Panc1 (cell line): ENCODE data around the gene DIAPH3. TPM values are rescaled to one million over a fixed set of nuclear protein-coding genes. Genes with fewer than 3 reads are reported as not detected.

ENCODE experiments used
- ATAC-seq: fragments of 200-7000 bp; cut with Tn5 transposase; 2 replicates; pipeline ENCODE4 v1.9.1; 2020; ENCODE audit warnings: mild to moderate bottlenecking, moderate library complexity
- BruUV-seq: library from RNA; stranded (reverse); fragments of 400-500 nt; replicated peaks from 2 replicates; lab custom pipeline; 2021; lab: Mats Ljungman, UMichigan
- CTCF ChIA-PET: fragments of 300-600 bp; sonication (Branson Sonifier 250); formaldehyde crosslinking; loops from one replicate; lab custom pipeline; 2022; ENCODE audit warnings: antibody characterized with exemption; lab: Charles Lee
- POLR2A ChIA-PET: fragments of 300-600 bp; sonication (Branson Sonifier 250); formaldehyde crosslinking; loops from one replicate; lab custom pipeline; 2022; ENCODE audit warnings: antibody characterized with exemption; lab: Charles Lee
- DNase-seq: peaks from one replicate; pipeline ENCODE4 v3.0.0-alpha.2; 2010; ENCODE audit warnings: low read depth, low spot score
- H3K27ac ChIP-seq: 2 replicates; pipeline ENCODE4 v1.5.1; 2011; ENCODE audit warnings: mild to moderate bottlenecking, low read length, inconsistent platforms
- H3K27me3 ChIP-seq: fragments of 200-500 bp; sonication (Bioruptor generic); 2 replicates; pipeline ENCODE4 v1.6.0; 2014; ENCODE audit warnings: low read length, inconsistent platforms; ENCODE audit not compliant: control insufficient read depth, insufficient read depth
- H3K36me3 ChIP-seq: fragments of 200-500 bp; sonication (Bioruptor generic); 2 replicates; pipeline ENCODE4 v1.5.1; 2014; ENCODE audit warnings: inconsistent platforms, mild to moderate bottlenecking, low read length, moderate library complexity; ENCODE audit not compliant: control insufficient read depth, insufficient read depth
- H3K4me1 ChIP-seq: 2 replicates; pipeline ENCODE4 v1.5.1; 2011; ENCODE audit warnings: inconsistent platforms, mild to moderate bottlenecking, low read length, moderate library complexity; ENCODE audit not compliant: control insufficient read depth, insufficient read depth
- H3K4me3 ChIP-seq, 2 experiments: 2 replicates each; pipeline ENCODE4 v1.5.1; 2011 to 2012; ENCODE audit warnings: low read depth in 2 of 2, low read length in 2 of 2, mild to moderate bottlenecking in 2 of 2, inconsistent platforms in 1 of 2, moderate library complexity in 1 of 2
- H3K9me3 ChIP-seq: fragments of 200-500 bp; sonication (Bioruptor generic); 2 replicates; pipeline ENCODE4 v1.5.1; 2014; ENCODE audit warnings: low read depth, mild to moderate bottlenecking, inconsistent platforms, low read length, moderate library complexity; ENCODE audit not compliant: control insufficient read depth, insufficient read depth
- CTCF ChIP-seq: fragments of 450-650 bp; IDR thresholded peaks from 2 replicates; pipeline ENCODE4 v1.5.1; 2017; ENCODE audit warnings: mild to moderate bottlenecking
- POLR2AphosphoS5 ChIP-seq: IDR thresholded peaks from 2 replicates; pipeline ENCODE4 v1.6.1; 2012; ENCODE audit warnings: mild to moderate bottlenecking, low read depth, low read length, moderate library complexity
- REST ChIP-seq, 2 experiments: IDR thresholded peaks; 2 replicates each; pipeline ENCODE4 v1.6.1; 2011 to 2012; ENCODE audit warnings: low read depth in 2 of 2, control low read depth in 1 of 2, low read length in 1 of 2, mild to moderate bottlenecking in 1 of 2, moderate library complexity in 1 of 2; ENCODE audit not compliant: insufficient read depth in 1 of 2
- SIN3A ChIP-seq: IDR thresholded peaks from 2 replicates; pipeline ENCODE4 v1.6.1; 2012; ENCODE audit warnings: low read depth, mild to moderate bottlenecking, low read length, moderate library complexity, borderline replicate concordance; ENCODE audit not compliant: insufficient read depth
- TCF7L2 ChIP-seq: IDR thresholded peaks from 2 replicates; pipeline ENCODE4 v1.6.1; 2011; ENCODE audit warnings: mild to moderate bottlenecking, low read depth, low read length, inconsistent platforms
- in situ Hi-C: cut with HindIII; loops from 2 replicates; pipeline ENCODE4 v1.10.0; 2016; ENCODE audit warnings: low sequenced_read_pairs, low pct_unique_long_range_greater_than_20kb
- intact Hi-C: fragments of 100-400 bp; cut with micrococcal nuclease; formaldehyde crosslinking; loops from one replicate; pipeline ENCODE4 v1.10.0; 2022; ENCODE audit not compliant: unreplicated experiment
- total RNA-seq: library from RNA; stranded (reverse); gene quantifications from one replicate; pipeline ENCODE4 v1.2.1, GENCODE V29; 2021; ENCODE audit not compliant: unreplicated experiment

DIAPH3 gene
- total RNA-seq, 1 experiment from 2014 or later, result 15.4 TPM

DNA sequence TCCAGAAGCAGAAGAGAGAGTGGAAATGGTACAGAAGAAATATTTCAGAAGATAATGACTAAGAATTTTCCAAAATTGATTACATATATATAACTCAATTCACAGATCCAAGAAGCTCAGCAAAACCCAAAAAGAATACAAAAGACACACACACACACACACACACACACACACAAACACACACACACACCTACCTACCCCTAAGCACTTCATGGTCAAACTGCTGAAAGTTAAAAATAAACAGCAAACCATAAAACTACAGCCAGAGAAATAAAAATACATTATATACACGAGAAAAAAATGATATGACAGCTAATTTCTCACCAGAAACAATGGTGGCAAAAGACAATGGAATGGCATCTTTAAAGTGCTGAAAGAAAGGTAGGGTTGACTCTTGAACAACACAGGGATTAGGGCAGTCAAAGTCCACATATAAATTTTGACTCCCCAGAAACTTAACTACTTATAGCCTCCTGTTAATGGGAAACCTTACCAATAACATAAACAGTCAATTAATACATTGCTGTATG lies 49.2 kb downstream of the DIAPH3 start:
- Histone ChIP-seq H3K27me3 (no peaks in the 10 kb centered on the region), H3K4me3 (no peak overlapping the region), H3K36me3 (no peaks in the 10 kb centered on the region), H3K4me1 (no peaks in the 10 kb centered on the region), H3K27ac (no peak overlapping the region), H3K9me3 (peaks cover 12% of the 10 kb centered on the region)
- TF ChIP-seq CTCF (no peak), REST (IDR thresholded peaks at IDR 0.05; ENCODE audit: insufficient read depth in 1 of 2, low read depth in 2 of 2, low read length in 1 of 2) (no peak)
- intact Hi-C loops, result no loop called here
- CTCF ChIA-PET, result no interaction called here
- ATAC-seq, result no peak
- BruUV-seq, result no TSS peak
- in situ Hi-C loops, result no loop called here
- POLR2A ChIA-PET, result no interaction called here
- no peak for DNase-seq

DNA sequence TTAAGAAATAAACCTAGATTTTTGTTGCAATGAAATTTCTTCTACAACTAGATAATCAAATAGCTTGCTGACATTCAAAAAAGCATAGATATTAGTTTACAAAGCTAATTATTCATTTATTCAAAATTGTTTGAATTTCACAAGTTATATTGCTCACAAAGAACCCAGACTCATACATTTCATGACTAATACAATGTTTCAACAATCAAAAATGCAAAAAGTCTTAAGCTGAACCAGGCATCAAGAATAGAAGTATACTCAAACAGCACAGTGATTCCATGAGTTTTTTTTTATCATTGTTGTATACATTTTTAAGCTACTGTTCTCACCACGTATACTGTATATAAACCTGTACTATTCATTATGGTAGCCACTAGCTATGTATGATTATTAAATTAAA lies 51.0 kb downstream of the DIAPH3 start:
- no peaks in the 10 kb centered on the region; the same call in 1 of the 2 replicates for H3K36me3 ChIP-seq
- H3K9me3 ChIP-seq, result peaks cover 12% of the 10 kb centered on the region
- intact Hi-C loops, result no loop called here
- CTCF ChIA-PET, result no interaction called here
- no TSS peak for BruUV-seq
- H3K4me1 ChIP-seq, result no peaks in the 10 kb centered on the region
- POLR2A ChIA-PET, result interaction anchor here (0.6 kb wide), 1 partner anchor 14 kb away, joined by 4 read pairs; no protein-coding TSS in a partner anchor
- no peak overlapping the region for H3K27ac ChIP-seq
- TF ChIP-seq TCF7L2, result no peak
- TF ChIP-seq SIN3A, result no peak
- no peak for TF ChIP-seq CTCF
- TF ChIP-seq REST (IDR thresholded peaks at IDR 0.05; ENCODE audit: insufficient read depth in 1 of 2, low read depth in 2 of 2, low read length in 1 of 2), result no peak
- no peak for TF ChIP-seq POLR2AphosphoS5
- DNase-seq, result no peak
- no peaks in the 10 kb centered on the region for H3K27me3 ChIP-seq
- ATAC-seq, result no peak
- no peak overlapping the region for H3K4me3 ChIP-seq
- in situ Hi-C loops, result no loop called here
